Neural progenitor cell (in vitro differentiated cells): ENCODE results near the gene MT1G. TPM values are rescaled to one million over a fixed set of nuclear protein-coding genes. Genes with fewer than 3 reads are reported as not detected.

Source experiments
- DNase-seq: peaks from one replicate; pipeline ENCODE4 v3.0.0-alpha.2; 2016; ENCODE audit warnings: low spot score
- H2AFZ ChIP-seq: fragments of 200-600 bp; sonication (generic); replicated peaks from 2 replicates; pipeline ENCODE4 v1.6.1; 2016; ENCODE audit warnings: antibody characterized with exemption
- H3F3A ChIP-seq: fragments of 200-600 bp; sonication (generic); 2 replicates; pipeline ENCODE4 v1.6.1; 2016; ENCODE audit warnings: antibody characterized with exemption, low read depth
- H3K27ac ChIP-seq: fragments of 200-600 bp; sonication (generic); 2 replicates; pipeline ENCODE4 v1.5.1; 2016; ENCODE audit warnings: mild to moderate bottlenecking
- H3K27me3 ChIP-seq: fragments of 200-600 bp; sonication (generic); 2 replicates; pipeline ENCODE4 v1.6.1; 2016; ENCODE audit warnings: mild to moderate bottlenecking, moderate library complexity
- H3K36me3 ChIP-seq: fragments of 200-600 bp; sonication (generic); 2 replicates; pipeline ENCODE4 v1.5.1; 2016
- H3K4me1 ChIP-seq: fragments of 200-600 bp; sonication (generic); 2 replicates; pipeline ENCODE4 v1.6.1; 2016; ENCODE audit warnings: mixed run types
- H3K4me2 ChIP-seq: fragments of 200-600 bp; sonication (generic); 2 replicates; pipeline ENCODE4 v1.6.1; 2016
- H3K4me3 ChIP-seq: fragments of 200-600 bp; sonication (generic); 2 replicates; pipeline ENCODE4 v1.5.1; 2016
- H3K79me2 ChIP-seq: fragments of 200-600 bp; sonication (generic); 2 replicates; pipeline ENCODE4 v1.6.1; 2016; ENCODE audit warnings: low read depth
- H3K9ac ChIP-seq: fragments of 200-600 bp; sonication (generic); 2 replicates; pipeline ENCODE4 v1.6.1; 2016
- H3K9me3 ChIP-seq: fragments of 200-600 bp; sonication (generic); 2 replicates; pipeline ENCODE4 v1.5.1; 2016; ENCODE audit warnings: low read depth
- H4K20me1 ChIP-seq: fragments of 200-600 bp; sonication (generic); 2 replicates; pipeline ENCODE4 v1.6.1; 2016; ENCODE audit warnings: low read depth
- H3K27ac Mint-ChIP-seq: 3 replicates; pipeline ENCODE4 v1.8.0; 2021; ENCODE audit warnings: mixed read lengths
- H3K27me3 Mint-ChIP-seq: 2 replicates; pipeline ENCODE4 v1.8.0; 2022; ENCODE audit warnings: low read depth, mild to moderate bottlenecking, inconsistent platforms, moderate library complexity, mixed read lengths; ENCODE audit not compliant: insufficient read depth
- H3K36me3 Mint-ChIP-seq: 3 replicates; pipeline ENCODE4 v1.8.0; 2021; ENCODE audit warnings: mixed read lengths
- H3K4me1 Mint-ChIP-seq: 3 replicates; pipeline ENCODE4 v1.8.0; 2021; ENCODE audit warnings: mixed read lengths
- H3K4me3 Mint-ChIP-seq: 3 replicates; pipeline ENCODE4 v1.8.0; 2021; ENCODE audit warnings: mild to moderate bottlenecking, moderate library complexity, mixed read lengths
- H3K9me3 Mint-ChIP-seq: 3 replicates; pipeline ENCODE4 v1.8.0; 2020; ENCODE audit warnings: mixed read lengths
- EZH2 ChIP-seq: fragments of 200-600 bp; sonication (generic); IDR thresholded peaks from 2 replicates; pipeline ENCODE4 v1.6.1; 2017; ENCODE audit warnings: antibody characterized with exemption, mild to moderate bottlenecking, moderate library complexity
- EZH2phosphoT487 ChIP-seq: fragments of 200-600 bp; sonication (generic); IDR thresholded peaks from 2 replicates; pipeline ENCODE4 v1.6.1; 2017; ENCODE audit warnings: antibody characterized with exemption
- total RNA-seq: library from RNA; depleted of rRNA; stranded (reverse); fragments of >200 nt; gene quantifications from 2 replicates; pipeline ENCODE4 v1.2.3, GENCODE V29; 2015; ENCODE audit warnings: low replicate concordance
- TF ChIP-seq, protein P1 (sequence below): fragments of 200-600 bp; sonication (generic); IDR thresholded peaks from 2 replicates; pipeline ENCODE4 v1.5.1; 2017; ENCODE audit warnings: antibody characterized with exemption, mild to moderate bottlenecking

Gene MT1G
- total RNA-seq, 1 donor from 2014 or later: not detected

DNA sequence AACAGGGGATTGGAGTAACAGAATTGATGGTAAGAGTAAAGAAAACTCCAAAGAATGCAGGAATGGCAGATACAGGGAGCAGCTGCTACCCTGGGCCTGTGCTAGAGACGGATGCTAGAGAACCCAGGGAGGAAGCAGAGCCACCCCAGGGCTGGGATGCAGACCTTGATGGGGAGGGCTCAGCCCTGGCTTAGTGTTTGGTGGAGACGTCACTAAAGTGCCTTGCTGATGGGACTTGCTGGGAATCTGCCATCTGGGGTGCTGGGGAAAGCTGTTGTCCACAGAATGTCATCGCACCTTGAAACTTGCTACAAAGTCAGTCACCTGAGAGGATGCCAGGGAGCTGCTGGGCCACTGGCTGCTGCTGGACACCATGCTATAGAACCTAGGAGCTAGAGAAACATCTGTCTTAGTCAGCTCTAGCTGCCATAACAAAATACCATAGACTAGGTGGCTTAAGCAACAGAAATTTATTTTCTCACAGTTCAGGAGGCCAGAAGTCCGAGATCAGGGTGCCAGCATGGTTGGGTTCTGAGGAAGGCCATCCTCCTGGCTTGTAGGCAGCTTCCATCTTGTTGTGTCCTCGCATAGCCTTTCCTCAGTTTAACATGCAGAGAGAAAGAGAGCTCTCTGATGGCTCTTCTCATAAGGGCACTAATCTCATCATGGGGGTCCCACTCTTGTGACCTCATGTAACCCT is 29.7 kb upstream of the MT1G start:
- Histone ChIP-seq H3K9ac (no peak overlapping the region), H3K9me3 (no peaks in the 10 kb centered on the region), H2AFZ (no peak overlapping the region), H4K20me1 (no peaks in the 10 kb centered on the region), H3K4me3 (no peak overlapping the region), H3K27ac (no peak overlapping the region), H3K27me3 (no peaks in the 10 kb centered on the region), H3F3A (no peaks in the 10 kb centered on the region), H3K4me1 (no peaks in the 10 kb centered on the region), H3K36me3 (no peaks in the 10 kb centered on the region), H3K4me2 (no peak overlapping the region), H3K79me2 (no peaks in the 10 kb centered on the region)
- no peak overlapping the region for H3K27ac Mint-ChIP-seq
- peaks cover 7% of the 10 kb centered on the region for H3K27me3 Mint-ChIP-seq
- DNase-seq: no peak
- TF ChIP-seq EZH2 (no peak), EZH2phosphoT487 (no peak)
- TF ChIP-seq, protein P1, sequence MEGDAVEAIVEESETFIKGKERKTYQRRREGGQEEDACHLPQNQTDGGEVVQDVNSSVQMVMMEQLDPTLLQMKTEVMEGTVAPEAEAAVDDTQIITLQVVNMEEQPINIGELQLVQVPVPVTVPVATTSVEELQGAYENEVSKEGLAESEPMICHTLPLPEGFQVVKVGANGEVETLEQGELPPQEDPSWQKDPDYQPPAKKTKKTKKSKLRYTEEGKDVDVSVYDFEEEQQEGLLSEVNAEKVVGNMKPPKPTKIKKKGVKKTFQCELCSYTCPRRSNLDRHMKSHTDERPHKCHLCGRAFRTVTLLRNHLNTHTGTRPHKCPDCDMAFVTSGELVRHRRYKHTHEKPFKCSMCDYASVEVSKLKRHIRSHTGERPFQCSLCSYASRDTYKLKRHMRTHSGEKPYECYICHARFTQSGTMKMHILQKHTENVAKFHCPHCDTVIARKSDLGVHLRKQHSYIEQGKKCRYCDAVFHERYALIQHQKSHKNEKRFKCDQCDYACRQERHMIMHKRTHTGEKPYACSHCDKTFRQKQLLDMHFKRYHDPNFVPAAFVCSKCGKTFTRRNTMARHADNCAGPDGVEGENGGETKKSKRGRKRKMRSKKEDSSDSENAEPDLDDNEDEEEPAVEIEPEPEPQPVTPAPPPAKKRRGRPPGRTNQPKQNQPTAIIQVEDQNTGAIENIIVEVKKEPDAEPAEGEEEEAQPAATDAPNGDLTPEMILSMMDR: no peak
- H3K36me3 Mint-ChIP-seq: no peaks in the 10 kb centered on the region
- H3K9me3 Mint-ChIP-seq: peaks cover 11% of the 10 kb centered on the region
- peaks cover 5% of the 10 kb centered on the region for H3K4me1 Mint-ChIP-seq
- no peak overlapping the region for H3K4me3 Mint-ChIP-seq

DNA sequence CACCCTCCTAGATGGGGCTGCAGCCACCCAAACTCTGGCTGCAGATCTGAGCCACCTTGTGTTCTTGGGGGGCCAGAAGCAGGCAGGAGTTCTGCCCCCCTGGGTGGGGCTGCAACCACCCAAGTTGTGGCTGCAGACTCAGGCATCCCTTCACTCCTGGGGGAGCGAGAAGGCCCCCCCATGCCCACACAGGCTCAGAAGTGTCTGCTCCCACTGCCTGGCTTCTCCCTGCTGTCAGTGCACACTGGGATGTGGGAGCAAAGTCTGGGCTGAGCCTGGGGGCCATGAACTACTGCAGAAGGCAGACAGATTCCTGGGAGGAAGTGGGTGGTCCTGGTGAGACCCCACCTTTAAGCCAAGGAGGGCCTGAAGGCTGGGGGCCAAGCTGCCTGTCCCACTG is 27.4 kb upstream of the MT1G start:
- Histone ChIP-seq H3K27me3 (no peaks in the 10 kb centered on the region), H4K20me1 (no peaks in the 10 kb centered on the region), H2AFZ (no peak overlapping the region), H3K27ac (no peak overlapping the region), H3K9me3 (no peaks in the 10 kb centered on the region), H3K79me2 (no peaks in the 10 kb centered on the region), H3K4me3 (no peak overlapping the region), H3K36me3 (no peaks in the 10 kb centered on the region), H3K4me2 (no peak overlapping the region), H3K9ac (no peak overlapping the region), H3F3A (no peaks in the 10 kb centered on the region), H3K4me1 (no peaks in the 10 kb centered on the region)
- Mint-ChIP-seq H3K27ac (no peak overlapping the region), H3K4me1 (no peaks in the 10 kb centered on the region), H3K9me3 (peaks cover 13% of the 10 kb centered on the region), H3K27me3 (peaks cover 6% of the 10 kb centered on the region), H3K4me3 (no peak overlapping the region), H3K36me3 (no peaks in the 10 kb centered on the region)
- TF ChIP-seq, protein P1: no peak
- TF ChIP-seq EZH2: no peak
- no peak for TF ChIP-seq EZH2phosphoT487
- no peak for DNase-seq

DNA sequence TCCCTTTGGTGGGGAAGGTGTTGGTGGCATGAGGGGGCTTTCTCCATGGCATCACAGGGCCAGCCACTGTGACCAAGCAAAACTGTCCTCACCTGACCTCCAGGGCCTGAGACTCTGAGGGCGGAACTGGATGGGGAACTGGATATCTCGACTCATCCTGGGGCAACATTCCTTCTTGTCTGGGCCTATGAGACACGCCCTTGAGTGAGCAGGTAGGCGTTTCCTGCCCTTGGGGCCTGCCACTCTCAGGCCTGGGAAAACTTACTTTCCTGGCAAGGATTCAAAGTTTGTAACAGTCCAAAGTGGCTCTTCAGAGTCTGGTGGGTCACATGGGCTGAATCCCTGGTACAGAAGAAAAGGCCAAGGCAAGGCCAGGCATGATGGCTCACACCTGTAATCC is 24.0 kb upstream of the MT1G start:
- H3K36me3 Mint-ChIP-seq: no peaks in the 10 kb centered on the region
- peaks cover 16% of the 10 kb centered on the region for H3K27me3 Mint-ChIP-seq
- Histone ChIP-seq H2AFZ (no peak overlapping the region), H3K9me3 (no peaks in the 10 kb centered on the region), H3K27ac (no peak overlapping the region), H3K4me1 (no peaks in the 10 kb centered on the region), H3K4me3 (no peak overlapping the region), H3K9ac (no peak overlapping the region), H3F3A (no peaks in the 10 kb centered on the region), H3K36me3 (no peaks in the 10 kb centered on the region), H3K4me2 (no peak overlapping the region), H3K27me3 (no peaks in the 10 kb centered on the region), H3K79me2 (no peaks in the 10 kb centered on the region), H4K20me1 (no peaks in the 10 kb centered on the region)
- H3K27ac Mint-ChIP-seq: no peak overlapping the region
- TF ChIP-seq, protein P1: no peak
- no peak for TF ChIP-seq EZH2
- no peak for TF ChIP-seq EZH2phosphoT487
- H3K9me3 Mint-ChIP-seq: peaks cover 14% of the 10 kb centered on the region
- no peak overlapping the region for H3K4me3 Mint-ChIP-seq
- DNase-seq: no peak
- H3K4me1 Mint-ChIP-seq: peaks cover 2% of the 10 kb centered on the region
